Motor neuron (in vitro differentiated cells): Measurements from ENCODE around the gene B4GALT3. TPM values are rescaled to one million over a fixed set of nuclear protein-coding genes. Genes with fewer than 3 reads are reported as not detected.

Experiments
- ATAC-seq, 8 experiments: fragments of 200-7000 bp; cut with Tn5 transposase; replicated peaks in 6 of 8; 2 replicates each; pipeline ENCODE4 v1.8.0; 2021; ENCODE audit warnings: mild to moderate bottlenecking in 8 of 8, moderate library complexity in 8 of 8
- H3K27ac ChIP-seq, 2 donors: fragments of 250-450 bp; sonication (Bioruptor Pico); 2 replicates each; pipeline ENCODE4 v1.9.0; 2021; ENCODE audit warnings: antibody characterized with exemption in 2 of 2, mild to moderate bottlenecking in 2 of 2, moderate library complexity in 1 of 2
- H3K4me1 ChIP-seq, 2 donors: fragments of 250-450 bp; sonication (Bioruptor Pico); replicated peaks in 1 of 2; 2 replicates each; pipeline ENCODE4 v1.6.1; 2021; ENCODE audit warnings: antibody characterized with exemption in 2 of 2, mild to moderate bottlenecking in 2 of 2, moderate library complexity in 1 of 2
- H3K4me3 ChIP-seq, 5 donors: fragments of 250-450 bp; sonication (Bioruptor Pico); 2 replicates each; pipeline ENCODE4 v1.9.0; 2021; ENCODE audit warnings: antibody characterized with exemption in 5 of 5, mild to moderate bottlenecking in 5 of 5, moderate library complexity in 4 of 5
- WGBS, 10 experiments: fragments of 450-650 bp; shearing (Covaris generic); methylation state at CpG; one replicate each; pipeline ENCODE4 v1.0.0; 2022; 5-methylcytosine and 5-hydroxymethylcytosine counted together
- in situ Hi-C, 9 experiments: fragments of 400-800 bp; cut with MboI; loops; one replicate each; pipeline ENCODE4 v1.15.0; 2021; ENCODE audit warnings: low sequenced_read_pairs in 9 of 9, low pct_unique_long_range_greater_than_20kb in 2 of 9; ENCODE audit not compliant: unreplicated experiment in 9 of 9
- total RNA-seq, 8 experiments: library from RNA; unstranded; fragments of 300-600 nt; gene quantifications; 2 replicates each; pipeline versions ENCODE4 v1.2.3 to v1.2.4, GENCODE V29; 2022

Gene B4GALT3
- total RNA-seq, 8 experiments from 2014 or later, result 32.2 to 50.4 (median 39.9) TPM

DNA sequence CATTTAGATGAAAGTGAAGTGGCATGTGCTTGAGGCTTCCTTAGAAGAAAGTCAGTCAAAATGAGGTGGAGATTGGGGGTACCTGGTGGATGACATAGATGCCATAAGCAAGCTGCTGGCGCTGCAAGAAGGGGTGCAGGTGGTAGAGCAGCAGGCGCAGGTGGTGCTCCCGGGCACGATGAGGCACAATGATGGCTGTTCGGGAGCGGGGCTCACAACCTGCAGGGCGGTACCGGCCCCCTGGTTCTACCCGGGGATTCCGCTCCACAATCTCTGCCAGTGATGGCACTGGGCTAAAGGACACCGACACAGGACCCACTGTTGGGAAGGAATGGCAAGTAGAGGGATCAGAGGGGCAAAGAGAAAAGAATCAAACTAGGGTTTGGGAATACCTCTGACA, 2.4 kb downstream of the B4GALT3 start:
- H3K4me3 ChIP-seq, result no peak overlapping the region
- peaks cover 12 to 13% of the 10 kb centered on the region in 2 donors for H3K4me1 ChIP-seq
- 71 to 100% (median 96%) methylated on average over 1 to 11 of the region's 11 CpGs; no CpG with 5 or more reads in 1 of the 10 experiments for WGBS, 10 experiments

DNA sequence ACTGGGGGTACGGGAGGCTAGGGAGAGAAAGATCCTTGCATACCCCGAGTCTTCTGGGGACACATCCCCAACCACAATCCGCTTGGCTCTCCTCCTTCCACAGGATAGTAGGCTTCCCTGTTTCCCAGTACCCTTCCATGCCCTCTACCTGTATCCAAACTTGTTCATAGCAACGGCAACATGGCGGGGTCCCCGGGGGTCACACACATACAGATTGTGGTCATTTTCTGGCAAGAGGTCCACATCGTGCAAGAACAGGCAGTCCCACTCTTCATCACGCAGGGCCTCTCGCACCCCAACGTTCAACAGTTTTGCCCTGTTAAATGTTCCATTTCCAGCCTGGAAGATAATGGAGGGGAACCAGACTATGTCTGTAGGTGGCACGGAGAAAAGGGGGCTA, 3.6 kb downstream of the B4GALT3 start:
- no peak overlapping the region for H3K4me3 ChIP-seq
- H3K27ac ChIP-seq, result no peak overlapping the region
- WGBS, 10 experiments, result 98 to 100% (median 100%) methylated on average over 1 to 7 of the region's 11 CpGs; no CpG with 5 or more reads in 3 of the 10 experiments
- H3K4me1 ChIP-seq, result peaks cover 12 to 13% of the 10 kb centered on the region in 2 donors
- in situ Hi-C loops, result loop anchor here in 1 of 9 experiments (25.0 kb wide), 1 partner anchor 761 kb away; the partner anchor contains the start of gene VANGL2
- no peak for ATAC-seq

More for the DNA sequence above, 2.4 kb downstream of the B4GALT3 start:
- ATAC-seq, result no peak
- in situ Hi-C loops, result loop anchor here in 1 of 9 experiments (25.0 kb wide), 1 partner anchor 763 kb away; the partner anchor contains the start of gene VANGL2
- no peak overlapping the region for H3K27ac ChIP-seq

DNA sequence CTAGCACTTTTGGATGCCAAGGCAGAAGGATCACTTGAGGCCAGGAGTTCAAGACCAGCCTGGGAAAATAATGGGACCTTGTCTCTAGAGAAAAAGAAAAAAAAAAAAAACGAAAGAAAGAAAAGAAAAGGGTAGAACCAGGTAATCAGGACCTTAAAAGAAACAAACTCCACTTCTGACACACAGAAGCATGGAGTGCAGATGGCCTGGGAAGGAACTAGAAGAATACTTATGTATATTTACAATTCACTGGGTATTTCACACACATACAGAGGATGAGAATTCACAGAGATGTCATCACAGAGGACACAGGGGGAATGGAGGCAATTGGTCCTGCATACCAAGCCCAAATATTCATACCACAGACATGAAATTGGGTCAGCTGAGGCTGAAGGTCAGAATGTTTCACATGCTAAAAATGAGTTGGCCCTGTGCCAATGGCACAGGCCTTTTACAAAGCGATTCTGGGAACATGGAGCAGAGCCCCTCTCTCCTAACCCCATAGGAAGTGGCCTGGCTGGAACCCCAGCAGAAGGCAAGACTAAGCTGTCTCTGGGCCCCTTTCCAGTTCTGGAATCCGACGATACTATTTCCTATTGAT, 4.4 kb downstream of the B4GALT3 start:
- in situ Hi-C loops, result loop anchor here in 1 of 9 experiments (25.0 kb wide), 1 partner anchor 761 kb away; the partner anchor contains the start of gene VANGL2
- Histone ChIP-seq H3K27ac (no peak overlapping the region), H3K4me1 (peaks cover 7 to 12% of the 10 kb centered on the region in 2 donors), H3K4me3 (no peak overlapping the region)
- 24 to 89% (median 46%) methylated on average over 1 to 4 of the region's 4 CpGs for WGBS, 10 experiments
- peak in 3 of 8 experiments; percentile 7 to 31 (median 12) for ATAC-seq

GRCh38 chr1:161172349-161172748, 5.0 kb downstream of the B4GALT3 start:
- Histone ChIP-seq H3K4me1 (peaks cover 8 to 14% of the 10 kb centered on the region in 2 donors), H3K27ac (no peak overlapping the region), H3K4me3 (no peak overlapping the region)
- ATAC-seq, result no peak
- 58 to 100% (median 88%) methylated on average over 1 of the region's 1 CpG; no CpG with 5 or more reads in 3 of the 10 experiments for WGBS, 10 experiments
- in situ Hi-C loops, result loop anchor here in 1 of 9 experiments (25.0 kb wide), 1 partner anchor 760 kb away; the partner anchor contains the start of gene VANGL2

DNA sequence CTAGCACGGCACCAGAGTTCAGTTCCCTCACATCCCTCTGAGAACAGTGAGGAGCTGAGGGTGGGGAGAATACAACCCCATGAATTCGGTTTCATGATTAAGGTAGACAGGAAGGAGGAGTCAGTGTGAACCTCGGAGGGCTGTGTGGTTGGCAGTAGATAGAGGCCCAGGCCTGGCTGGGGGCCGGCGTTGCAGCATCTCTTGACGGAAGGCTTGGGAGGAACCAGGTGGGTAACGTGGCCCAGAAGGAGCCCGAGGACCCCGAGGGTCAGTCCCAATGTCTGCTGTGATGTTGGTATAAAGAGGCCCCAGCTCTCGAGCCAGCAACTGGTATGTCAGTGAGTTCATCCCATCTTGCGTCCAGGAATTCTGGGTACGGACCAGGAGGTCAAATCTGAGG, 5.6 kb downstream of the B4GALT3 start:
- 80 to 100% (median 100%) methylated on average over 1 to 7 of the region's 12 CpGs; no CpG with 5 or more reads in 3 of the 10 experiments for WGBS, 10 experiments
- in situ Hi-C loops, result loop anchor here in 1 of 9 experiments (25.0 kb wide), 1 partner anchor 759 kb away; the partner anchor contains the start of gene VANGL2
- no peak overlapping the region for H3K4me3 ChIP-seq
- no peak overlapping the region for H3K27ac ChIP-seq
- peaks cover 11 to 15% of the 10 kb centered on the region in 2 donors for H3K4me1 ChIP-seq
- ATAC-seq, result no peak

DNA sequence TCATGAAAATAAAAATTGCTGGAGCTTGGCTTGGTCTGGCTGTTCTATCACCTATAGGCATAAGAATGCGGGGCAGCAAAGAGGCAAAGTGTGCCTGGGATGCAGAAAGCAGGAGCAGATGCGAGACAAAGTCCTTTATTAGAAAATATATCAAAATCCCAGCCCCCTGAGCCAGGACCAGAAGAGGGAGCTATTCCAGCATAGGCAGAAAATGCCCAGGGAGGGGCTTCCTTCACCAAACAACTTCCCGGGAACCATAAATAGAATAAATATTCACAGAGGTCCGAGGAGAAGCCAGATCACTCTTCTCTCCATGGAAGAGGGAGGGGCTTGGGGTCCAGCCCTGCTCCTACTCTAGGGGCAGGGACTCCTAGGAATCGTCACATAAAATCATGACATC, 6.1 kb downstream of the B4GALT3 start:
- WGBS, 10 experiments, result 35 to 87% (median 60%) methylated on average over 1 to 5 of the region's 5 CpGs; no CpG with 5 or more reads in 1 of the 10 experiments
- Histone ChIP-seq H3K27ac (no peak overlapping the region), H3K4me1 (peaks cover 7 to 11% of the 10 kb centered on the region in 2 donors), H3K4me3 (no peak overlapping the region)
- in situ Hi-C loops, result loop anchor here in 1 of 9 experiments (25.0 kb wide), 1 partner anchor 759 kb away; the partner anchor contains the start of gene VANGL2
- peak in 1 of 8 experiments; percentile 22 for ATAC-seq

DNA sequence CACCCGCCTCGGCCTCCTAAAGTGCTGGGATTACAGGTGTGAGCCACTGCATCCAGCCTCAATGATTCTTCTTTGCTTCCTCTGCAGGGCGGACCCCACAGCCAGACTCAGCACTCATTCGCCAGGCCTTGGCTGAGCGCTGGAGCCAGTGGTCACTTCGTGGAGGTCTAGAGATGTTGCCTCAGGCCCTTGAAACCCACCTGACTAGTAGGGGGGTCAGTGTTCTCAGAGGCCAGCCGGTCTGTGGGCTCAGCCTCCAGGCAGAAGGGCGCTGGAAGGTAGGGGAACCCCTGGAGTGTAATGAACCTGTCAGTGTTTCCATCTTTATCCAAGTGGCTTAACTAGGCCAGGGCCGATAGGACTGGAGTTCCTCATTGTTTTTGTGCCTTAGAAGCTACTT, 8.4 kb downstream of the B4GALT3 start:
- Histone ChIP-seq H3K4me3 (no peak overlapping the region), H3K4me1 (peaks cover 7 to 13% of the 10 kb centered on the region in 2 donors), H3K27ac (no peak overlapping the region)
- 93 to 100% (median 97%) methylated on average over 1 to 9 of the region's 9 CpGs; no CpG with 5 or more reads in 5 of the 10 experiments for WGBS, 10 experiments
- no peak for ATAC-seq
- in situ Hi-C loops, result loop anchor here in 1 of 9 experiments (25.0 kb wide), 1 partner anchor 757 kb away; the partner anchor contains the start of gene VANGL2

GRCh38 chr1:161166669-161167548, 10.4 kb downstream of the B4GALT3 start:
- WGBS, 10 experiments, result 2 to 70% (median 15%) methylated on average over 4 to 21 of the region's 33 CpGs; no CpG with 5 or more reads in 1 of the 10 experiments
- peaks cover 7 to 13% of the 10 kb centered on the region in 2 donors for H3K4me1 ChIP-seq
- H3K4me3 ChIP-seq, result peak overlapping the region; percentile 64 to 87 (median 72)
- H3K27ac ChIP-seq, result peak overlapping the region; percentile 58 to 75
- in situ Hi-C loops, result loop anchor here in 1 of 9 experiments (25.0 kb wide), 1 partner anchor 755 kb away; the partner anchor contains the start of gene VANGL2
- peak in 3 of 8 experiments; percentile 0 to 1 (median 1) for ATAC-seq

DNA sequence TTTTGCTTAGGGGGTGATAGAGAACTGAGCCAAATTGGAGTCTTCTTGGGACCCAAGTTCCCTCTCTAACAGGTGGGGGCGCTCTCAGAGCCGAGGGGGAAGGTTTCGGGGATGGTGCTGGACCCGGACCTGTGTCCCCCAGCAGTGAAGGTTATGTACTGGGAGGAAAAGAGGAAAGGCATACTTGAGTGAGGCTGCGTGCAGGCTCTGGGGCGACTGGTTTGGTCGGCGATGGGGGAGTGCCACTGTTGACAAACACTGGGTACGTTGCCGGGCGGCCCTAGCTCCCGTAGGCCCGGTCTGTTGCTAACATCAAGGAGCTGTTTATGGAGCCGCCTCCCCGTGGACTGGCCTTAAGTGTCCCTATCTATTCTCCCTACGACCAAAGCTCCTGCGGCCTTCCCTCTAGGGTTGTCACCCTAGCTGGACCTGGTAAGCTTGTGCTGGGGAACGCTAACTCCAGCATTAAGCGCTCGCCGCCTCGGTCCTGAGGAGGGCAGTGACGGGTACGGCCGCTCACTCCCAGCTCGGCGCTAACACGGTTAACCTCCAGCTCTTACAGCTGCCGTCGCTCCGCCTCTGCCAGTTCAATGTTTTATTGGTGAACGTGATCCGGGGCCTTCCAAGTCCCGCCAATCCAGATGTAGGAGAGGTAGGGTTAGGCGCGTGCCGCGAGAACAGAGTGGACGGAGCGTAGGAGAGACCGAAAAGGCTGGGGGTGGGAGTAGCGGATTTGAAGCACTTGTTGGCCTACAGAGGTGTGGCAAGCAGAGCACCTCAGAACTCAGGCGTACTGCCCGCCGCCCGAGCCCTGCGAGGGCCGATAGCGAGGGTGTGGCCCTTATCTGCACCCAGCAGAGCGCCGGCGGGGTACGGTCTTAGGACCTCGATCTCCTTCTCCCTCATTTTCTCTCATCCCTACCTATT, 11.3 kb downstream of the B4GALT3 start, which contains the start of gene PPOX:
TSS of gene PPOX (plus strand) at position 685 of the 927 bp plus-strand sequence. CDS start 422 bp downstream, outside the sequence.
- H3K4me1 ChIP-seq, result peaks cover 7 to 13% of the 10 kb centered on the region in 2 donors
- H3K27ac ChIP-seq, result peak within 1 kb of the TSS; percentile 76 to 84
- ATAC-seq, result peak; percentile 91 to 96 (median 94)
- in situ Hi-C loops, result loop anchor here in 1 of 9 experiments (25.0 kb wide), 1 partner anchor 754 kb away; the partner anchor contains the start of gene VANGL2
- H3K4me3 ChIP-seq, result peak within 1 kb of the TSS; percentile 64 to 87 (median 72)
- 0 to 2% (median 0%) methylated on average over 1 to 33 of the region's 54 CpGs; no CpG with 5 or more reads in 3 of the 10 experiments for WGBS, 10 experiments

GRCh38 chr1:161164901-161165610, 12.3 kb downstream of the B4GALT3 start:
- in situ Hi-C loops, result loop anchor here in 1 of 9 experiments (25.0 kb wide), 1 partner anchor 753 kb away; the partner anchor contains the start of gene VANGL2
- ATAC-seq, result no peak
- peaks cover 11 to 19% of the 10 kb centered on the region in 2 donors for H3K4me1 ChIP-seq
- H3K4me3 ChIP-seq, result peak overlapping the region; percentile 64 to 87 (median 72)
- H3K27ac ChIP-seq, result peak overlapping the region; percentile 76 to 84
- WGBS, 10 experiments, result 69 to 100% (median 92%) methylated on average over 1 to 11 of the region's 14 CpGs; no CpG with 5 or more reads in 3 of the 10 experiments

GRCh38 chr1:161163793-161164192, 13.5 kb downstream of the B4GALT3 start:
- in situ Hi-C loops, result loop anchor here in 1 of 9 experiments (25.0 kb wide), 1 partner anchor 751 kb away; the partner anchor contains the start of gene VANGL2
- WGBS, 10 experiments, result 77 to 100% (median 94%) methylated on average over 1 to 5 of the region's 5 CpGs; no CpG with 5 or more reads in 2 of the 10 experiments
- no peak overlapping the region for H3K4me3 ChIP-seq
- no peak overlapping the region for H3K27ac ChIP-seq
- H3K4me1 ChIP-seq, result peaks cover 13 to 22% of the 10 kb centered on the region in 2 donors
- ATAC-seq, result no peak
